Measurements from ENCODE around the gene KLF7. TPM values are rescaled to one million over a fixed set of nuclear protein-coding genes. Genes with fewer than 3 reads are reported as not detected.

KLF7 gene
- total and polyA plus RNA-seq, 9 of the 15 experiments (the other 6 are each of a cell fraction or from before 2014, with no cell fraction given), result 0.04 to 0.54 (median 0.07) TPM

- H3K9ac ChIP-seq (ENCODE audit: insufficient read depth in 1 of 2, low read depth in 2 of 2, low read length in 2 of 2), result no peak overlapping the region
- H4K20me1 ChIP-seq (replicated peaks; ENCODE audit: control insufficient read depth, insufficient read depth, low read length), result no peaks in the 10 kb centered on the region
- intact Hi-C loops (cut with micrococcal nuclease), result no loop called here
- in situ Hi-C loops (cut with MboI), result no loop called here
- no peak overlapping the region for H2AFZ ChIP-seq (ENCODE audit: low read depth, low read length)
- ChIA-PET POLR2A (no interaction called here), CTCF (ENCODE audit: low intra/inter-chr PET ratio) (no interaction called here)
- no peaks in the 10 kb centered on the region for H3K36me3 ChIP-seq (ENCODE audit: control insufficient read depth, insufficient read depth, low read length)
- WGBS (ENCODE audit: insufficient coverage, low coverage, missing lambda C conversion rate), result 0% methylated on average over 6 of the region's 6 CpGs
- no peak for FAIRE-seq
- H3K4me1 ChIP-seq (replicated peaks in 1 of 2; ENCODE audit: control insufficient read depth in 2 of 2, insufficient read depth in 2 of 2, low read length in 2 of 2), result no peaks in the 10 kb centered on the region
- no peaks in the 10 kb centered on the region for H3K79me2 ChIP-seq (ENCODE audit: control insufficient read depth, insufficient read depth, low read length)
- no peak overlapping the region for H3K27ac ChIP-seq (ENCODE audit: extremely low read depth, low read depth, low read length)
- BruUV-seq (replicated peaks), result no TSS peak
- no peak for ATAC-seq
- no peak overlapping the region for H3K4me3 ChIP-seq
- no peak overlapping the region for H3K4me2 ChIP-seq (ENCODE audit: insufficient read depth, low read length)
- DNase-seq (ENCODE audit: extremely low read depth in 1 of 4, low spot score in 3 of 4), result no peak
- no peaks in the 10 kb centered on the region for H3K9me3 ChIP-seq (replicated peaks; ENCODE audit: control insufficient read depth, insufficient read depth, low read depth, low read length)
- TF ChIP-seq ZNF436 (CRISPR knock-in tag; IDR thresholded peaks at IDR 0.05) (no peak), KAT8 (IDR thresholded peaks at IDR 0.05; ENCODE audit: low read depth) (no peak), EGR1 (conservative IDR thresholded peaks at IDR 0.05) (no peak)
- no peaks in the 10 kb centered on the region for H3K9me1 ChIP-seq (ENCODE audit: control insufficient read depth, insufficient read depth, low read length)
- no peaks in the 10 kb centered on the region; a peak in 1 of 5 replicates for H3K27me3 ChIP-seq (ENCODE audit: control insufficient read depth in 2 of 2, insufficient read depth in 2 of 2, low read length in 2 of 2)
Observed at GRCh38 chr2:207093234-207093633, 72.5 kb downstream of the KLF7 start.

- intact Hi-C loops (cut with micrococcal nuclease) (no loop called here), in situ Hi-C loops (cut with MboI) (no loop called here)
- DNase-seq (ENCODE audit: extremely low read depth in 1 of 4, low spot score in 3 of 4), result no peak
- Histone ChIP-seq H4K20me1 (replicated peaks; ENCODE audit: control insufficient read depth, insufficient read depth, low read length) (no peaks in the 10 kb centered on the region), H3K4me1 (replicated peaks in 1 of 2; ENCODE audit: control insufficient read depth in 2 of 2, insufficient read depth in 2 of 2, low read length in 2 of 2) (no peaks in the 10 kb centered on the region), H3K79me2 (ENCODE audit: control insufficient read depth, insufficient read depth, low read length) (no peaks in the 10 kb centered on the region), H3K9me3 (replicated peaks; ENCODE audit: control insufficient read depth, insufficient read depth, low read depth, low read length) (no peaks in the 10 kb centered on the region), H3K36me3 (ENCODE audit: control insufficient read depth, insufficient read depth, low read length) (no peaks in the 10 kb centered on the region), H3K4me2 (ENCODE audit: insufficient read depth, low read length) (no peak overlapping the region), H3K9ac (ENCODE audit: insufficient read depth in 1 of 2, low read depth in 2 of 2, low read length in 2 of 2) (no peak overlapping the region), H3K27ac (ENCODE audit: extremely low read depth, low read depth, low read length) (no peak overlapping the region), H3K9me1 (ENCODE audit: control insufficient read depth, insufficient read depth, low read length) (no peaks in the 10 kb centered on the region), H3K27me3 (ENCODE audit: control insufficient read depth in 2 of 2, insufficient read depth in 2 of 2, low read length in 2 of 2) (no peaks in the 10 kb centered on the region; a peak in 1 of 5 replicates), H3K4me3 (no peak overlapping the region), H2AFZ (ENCODE audit: low read depth, low read length) (no peak overlapping the region)
- FAIRE-seq, result no peak
- no peak for TF ChIP-seq SMAD1 (IDR thresholded peaks at IDR 0.05; ENCODE audit: low read depth, low read length, partially characterized antibody)
- TF ChIP-seq ZNF584 (CRISPR knock-in tag; IDR thresholded peaks at IDR 0.05; ENCODE audit: low read depth), result no peak
- TF ChIP-seq RBM17 (IDR thresholded peaks at IDR 0.05; ENCODE audit: borderline replicate concordance, low read depth, low read length), result no peak
- CTCF ChIA-PET (ENCODE audit: low intra/inter-chr PET ratio), result no interaction called here
- no peak for ATAC-seq
- BruUV-seq (replicated peaks), result no TSS peak
- POLR2A ChIA-PET, result no interaction called here
Observed at GRCh38 chr2:207092818-207093217, 72.9 kb downstream of the KLF7 start.
